Neural progenitor cell (in vitro differentiated cells): ENCODE measurements around the gene TIMM22. TPM values are rescaled to one million over a fixed set of nuclear protein-coding genes. Genes with fewer than 3 reads are reported as not detected.

Experiments
- DNase-seq: peaks from one replicate; pipeline ENCODE4 v3.0.0-alpha.2; 2016; ENCODE audit warnings: low spot score
- H2AFZ ChIP-seq: fragments of 200-600 bp; sonication (generic); replicated peaks from 2 replicates; pipeline ENCODE4 v1.6.1; 2016; ENCODE audit warnings: antibody characterized with exemption
- H3F3A ChIP-seq: fragments of 200-600 bp; sonication (generic); 2 replicates; pipeline ENCODE4 v1.6.1; 2016; ENCODE audit warnings: antibody characterized with exemption, low read depth
- H3K27ac ChIP-seq: fragments of 200-600 bp; sonication (generic); 2 replicates; pipeline ENCODE4 v1.5.1; 2016; ENCODE audit warnings: mild to moderate bottlenecking
- H3K27me3 ChIP-seq: fragments of 200-600 bp; sonication (generic); 2 replicates; pipeline ENCODE4 v1.6.1; 2016; ENCODE audit warnings: mild to moderate bottlenecking, moderate library complexity
- H3K36me3 ChIP-seq: fragments of 200-600 bp; sonication (generic); 2 replicates; pipeline ENCODE4 v1.5.1; 2016
- H3K4me1 ChIP-seq: fragments of 200-600 bp; sonication (generic); 2 replicates; pipeline ENCODE4 v1.6.1; 2016; ENCODE audit warnings: mixed run types
- H3K4me2 ChIP-seq: fragments of 200-600 bp; sonication (generic); 2 replicates; pipeline ENCODE4 v1.6.1; 2016
- H3K4me3 ChIP-seq: fragments of 200-600 bp; sonication (generic); 2 replicates; pipeline ENCODE4 v1.5.1; 2016
- H3K79me2 ChIP-seq: fragments of 200-600 bp; sonication (generic); 2 replicates; pipeline ENCODE4 v1.6.1; 2016; ENCODE audit warnings: low read depth
- H3K9ac ChIP-seq: fragments of 200-600 bp; sonication (generic); 2 replicates; pipeline ENCODE4 v1.6.1; 2016
- H3K9me3 ChIP-seq: fragments of 200-600 bp; sonication (generic); 2 replicates; pipeline ENCODE4 v1.5.1; 2016; ENCODE audit warnings: low read depth
- H4K20me1 ChIP-seq: fragments of 200-600 bp; sonication (generic); 2 replicates; pipeline ENCODE4 v1.6.1; 2016; ENCODE audit warnings: low read depth
- H3K27ac Mint-ChIP-seq: 3 replicates; pipeline ENCODE4 v1.8.0; 2021; ENCODE audit warnings: mixed read lengths
- H3K27me3 Mint-ChIP-seq: 2 replicates; pipeline ENCODE4 v1.8.0; 2022; ENCODE audit warnings: low read depth, mild to moderate bottlenecking, inconsistent platforms, moderate library complexity, mixed read lengths; ENCODE audit not compliant: insufficient read depth
- H3K36me3 Mint-ChIP-seq: 3 replicates; pipeline ENCODE4 v1.8.0; 2021; ENCODE audit warnings: mixed read lengths
- H3K4me1 Mint-ChIP-seq: 3 replicates; pipeline ENCODE4 v1.8.0; 2021; ENCODE audit warnings: mixed read lengths
- H3K4me3 Mint-ChIP-seq: 3 replicates; pipeline ENCODE4 v1.8.0; 2021; ENCODE audit warnings: mild to moderate bottlenecking, moderate library complexity, mixed read lengths
- H3K9me3 Mint-ChIP-seq: 3 replicates; pipeline ENCODE4 v1.8.0; 2020; ENCODE audit warnings: mixed read lengths
- CTCF ChIP-seq: fragments of 200-600 bp; sonication (generic); IDR thresholded peaks from 2 replicates; pipeline ENCODE4 v1.5.1; 2017; ENCODE audit warnings: antibody characterized with exemption, mild to moderate bottlenecking
- EZH2 ChIP-seq: fragments of 200-600 bp; sonication (generic); IDR thresholded peaks from 2 replicates; pipeline ENCODE4 v1.6.1; 2017; ENCODE audit warnings: antibody characterized with exemption, mild to moderate bottlenecking, moderate library complexity
- EZH2phosphoT487 ChIP-seq: fragments of 200-600 bp; sonication (generic); IDR thresholded peaks from 2 replicates; pipeline ENCODE4 v1.6.1; 2017; ENCODE audit warnings: antibody characterized with exemption
- total RNA-seq: library from RNA; depleted of rRNA; stranded (reverse); fragments of >200 nt; gene quantifications from 2 replicates; pipeline ENCODE4 v1.2.3, GENCODE V29; 2015; ENCODE audit warnings: low replicate concordance

TIMM22 gene
- total RNA-seq, 1 donor from 2014 or later: 11.7 TPM

GRCh38 chr17:954431-955164, 42.3 kb upstream of the TIMM22 start:
- H4K20me1 ChIP-seq: peaks cover 60% of the 10 kb centered on the region
- peaks cover 5% of the 10 kb centered on the region for H3K9me3 Mint-ChIP-seq
- peaks cover 32% of the 10 kb centered on the region for H3K36me3 Mint-ChIP-seq
- no peak overlapping the region for H3K9ac ChIP-seq
- peaks cover 35% of the 10 kb centered on the region for H3F3A ChIP-seq
- no peak overlapping the region for H3K4me2 ChIP-seq
- peaks cover 13% of the 10 kb centered on the region for H3K27me3 Mint-ChIP-seq
- no peak overlapping the region for H3K4me3 ChIP-seq
- no peaks in the 10 kb centered on the region for H3K9me3 ChIP-seq
- TF ChIP-seq CTCF (no peak), EZH2phosphoT487 (no peak), EZH2 (no peak)
- H2AFZ ChIP-seq: no peak overlapping the region
- peaks cover 16% of the 10 kb centered on the region for H3K4me1 ChIP-seq
- peak overlapping the region; percentile 13 for H3K4me3 Mint-ChIP-seq
- H3K79me2 ChIP-seq: peaks cover 59% of the 10 kb centered on the region
- no peaks in the 10 kb centered on the region for H3K27me3 ChIP-seq
- peaks cover 50% of the 10 kb centered on the region for H3K4me1 Mint-ChIP-seq
- H3K27ac ChIP-seq: no peak overlapping the region
- H3K36me3 ChIP-seq: no peaks in the 10 kb centered on the region
- H3K27ac Mint-ChIP-seq: peak overlapping the region; percentile 80
- no peak for DNase-seq

GRCh38 chr17:956905-957304, 40.0 kb upstream of the TIMM22 start:
- no peak overlapping the region for H3K27ac ChIP-seq

GRCh38 chr17:957856-958421, 39.0 kb upstream of the TIMM22 start:
- Histone ChIP-seq H3K4me2 (no peak overlapping the region), H3F3A (peaks cover 18% of the 10 kb centered on the region), H3K4me3 (no peak overlapping the region), H3K4me1 (peaks cover 9% of the 10 kb centered on the region), H3K9ac (no peak overlapping the region), H4K20me1 (peaks cover 55% of the 10 kb centered on the region), H3K36me3 (no peaks in the 10 kb centered on the region), H3K79me2 (peaks cover 78% of the 10 kb centered on the region), H3K9me3 (no peaks in the 10 kb centered on the region), H3K27me3 (no peaks in the 10 kb centered on the region), H2AFZ (no peak overlapping the region), H3K27ac (no peak overlapping the region)
- H3K36me3 Mint-ChIP-seq: peaks cover 34% of the 10 kb centered on the region
- H3K4me3 Mint-ChIP-seq: peak overlapping the region; percentile 19
- peaks cover 46% of the 10 kb centered on the region for H3K4me1 Mint-ChIP-seq
- H3K27ac Mint-ChIP-seq: peak overlapping the region; percentile 50
- H3K27me3 Mint-ChIP-seq: peaks cover 9% of the 10 kb centered on the region
- TF ChIP-seq EZH2: no peak
- no peak for TF ChIP-seq CTCF
- no peak for TF ChIP-seq EZH2phosphoT487
- peaks cover 3% of the 10 kb centered on the region for H3K9me3 Mint-ChIP-seq
- DNase-seq: no peak

More at GRCh38 chr17:956905-957304, 40.0 kb upstream of the TIMM22 start:
- peaks cover 57% of the 10 kb centered on the region for H4K20me1 ChIP-seq
- Mint-ChIP-seq H3K4me1 (peaks cover 39% of the 10 kb centered on the region), H3K27ac (no peak overlapping the region), H3K4me3 (no peak overlapping the region), H3K36me3 (peaks cover 36% of the 10 kb centered on the region), H3K27me3 (peaks cover 7% of the 10 kb centered on the region), H3K9me3 (peaks cover 5% of the 10 kb centered on the region)
- H2AFZ ChIP-seq: no peak overlapping the region
- no peaks in the 10 kb centered on the region for H3K27me3 ChIP-seq
- no peak overlapping the region for H3K9ac ChIP-seq
- no peak overlapping the region for H3K4me3 ChIP-seq
- H3F3A ChIP-seq: peaks cover 17% of the 10 kb centered on the region
- no peak overlapping the region for H3K4me2 ChIP-seq
- H3K36me3 ChIP-seq: no peaks in the 10 kb centered on the region
- H3K4me1 ChIP-seq: peaks cover under 1% of the 10 kb centered on the region
- TF ChIP-seq EZH2 (no peak), CTCF (no peak), EZH2phosphoT487 (no peak)
- no peaks in the 10 kb centered on the region for H3K9me3 ChIP-seq
- H3K79me2 ChIP-seq: peaks cover 74% of the 10 kb centered on the region
- no peak for DNase-seq
